HL-60 (cell line): Measurements from ENCODE around the gene RGL1.

Experiments used
- CTCF ChIP-seq: IDR thresholded peaks from one replicate; pipeline ENCODE4 v1.5.1; 2011; ENCODE audit warnings: low read length, control low read depth, inconsistent platforms; ENCODE audit not compliant: insufficient read depth
- GABPA ChIP-seq: IDR thresholded peaks from 2 replicates; pipeline ENCODE4 v1.6.1; 2012; ENCODE audit warnings: low read depth
- POLR2AphosphoS5 ChIP-seq: IDR thresholded peaks from 2 replicates; pipeline ENCODE4 v1.6.1; 2012; ENCODE audit warnings: low read depth
- REST ChIP-seq: IDR thresholded peaks from 2 replicates; pipeline ENCODE4 v1.6.1; 2012; ENCODE audit warnings: low read depth; ENCODE audit not compliant: insufficient replicate concordance
- SPI1 ChIP-seq: IDR thresholded peaks from 2 replicates; pipeline ENCODE4 v1.6.1; 2012; ENCODE audit warnings: low read depth, mild to moderate bottlenecking, borderline replicate concordance

GRCh38 chr1:183776731-183777130 is 28.2 kb upstream of the RGL1 start:
- TF ChIP-seq CTCF, result no peak
- TF ChIP-seq REST, result no peak
- no peak for TF ChIP-seq POLR2AphosphoS5
- no peak for TF ChIP-seq GABPA
- no peak for TF ChIP-seq SPI1
